IPS-20b (cell line): ENCODE measurements around the gene SIN3B.

Experiments
- H3K27ac ChIP-seq: one replicate; pipeline ENCODE4 v1.5.1; 2013; ENCODE audit warnings: low read length
- H3K27me3 ChIP-seq: 2 replicates; pipeline ENCODE4 v1.6.1; 2013; ENCODE audit warnings: mild to moderate bottlenecking, low read length, inconsistent platforms; ENCODE audit not compliant: insufficient read depth
- H3K36me3 ChIP-seq: 2 replicates; pipeline ENCODE4 v1.6.1; 2013; ENCODE audit warnings: low read depth, mild to moderate bottlenecking, inconsistent platforms, low read length, moderate library complexity; ENCODE audit not compliant: insufficient read depth
- H3K4me1 ChIP-seq: 2 replicates; pipeline ENCODE4 v1.6.1; 2013; ENCODE audit warnings: mild to moderate bottlenecking, control low read depth, inconsistent platforms, low read length, moderate library complexity; ENCODE audit not compliant: insufficient read depth
- H3K4me3 ChIP-seq: 2 replicates; pipeline ENCODE4 v1.5.1; 2013; ENCODE audit warnings: mild to moderate bottlenecking, low read length, inconsistent platforms
- H3K9ac ChIP-seq: 2 replicates; pipeline ENCODE4 v1.6.1; 2013; ENCODE audit warnings: low read depth, mild to moderate bottlenecking, inconsistent platforms, low read length, moderate library complexity
- H3K9me3 ChIP-seq: 2 replicates; pipeline ENCODE4 v1.6.1; 2013; ENCODE audit warnings: mild to moderate bottlenecking, low read depth, low read length, inconsistent platforms; ENCODE audit not compliant: insufficient read depth

SIN3B gene

DNA sequence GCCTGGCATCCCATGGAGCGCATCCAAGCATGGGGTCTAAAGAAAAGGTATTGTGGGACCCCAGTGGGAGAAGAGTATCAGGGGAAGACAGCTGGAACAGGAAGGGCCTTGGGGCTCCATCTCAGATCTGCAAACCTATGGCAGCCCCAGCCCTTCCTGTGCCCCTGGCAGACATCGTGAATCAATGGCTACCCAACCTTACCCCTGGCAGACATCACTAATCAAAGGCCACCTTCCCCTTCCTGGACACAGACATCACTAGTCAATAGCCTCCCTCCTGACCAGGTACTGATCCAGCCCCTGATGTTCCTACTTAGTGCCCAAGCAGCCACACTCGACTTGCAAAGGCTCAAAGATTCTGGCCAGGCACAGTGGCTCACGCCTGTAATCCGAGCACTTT, 75.4 kb downstream of the SIN3B start:
- no peaks in the 10 kb centered on the region for H3K9me3 ChIP-seq
- no peak overlapping the region for H3K9ac ChIP-seq
- H3K4me1 ChIP-seq: no peaks in the 10 kb centered on the region
- H3K27ac ChIP-seq: no peak overlapping the region
- H3K36me3 ChIP-seq: no peaks in the 10 kb centered on the region
- no peaks in the 10 kb centered on the region for H3K27me3 ChIP-seq
- no peak overlapping the region for H3K4me3 ChIP-seq

DNA sequence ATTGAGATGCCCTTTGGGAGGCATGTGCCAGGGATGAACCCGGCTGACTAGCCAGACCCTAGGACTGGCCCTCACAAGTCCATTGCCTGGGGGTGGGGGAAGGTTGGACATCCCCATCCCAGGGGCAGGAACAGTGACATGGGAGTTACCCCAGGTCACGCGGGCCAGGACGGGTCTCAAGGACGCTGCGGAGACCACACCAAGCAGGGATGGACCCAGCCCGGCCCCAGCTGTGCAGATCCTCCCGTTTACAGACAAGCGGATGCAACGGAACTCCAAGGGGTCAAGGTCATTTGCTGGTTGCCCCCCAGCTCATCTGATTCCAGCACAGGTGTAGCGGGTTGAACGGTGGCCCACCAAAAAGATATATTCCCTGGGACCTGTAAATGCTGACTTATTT, 79.6 kb downstream of the SIN3B start:
- no peak overlapping the region for H3K27ac ChIP-seq
- H3K27me3 ChIP-seq: no peaks in the 10 kb centered on the region
- 0 out of 2 replicates have a peak, but pooled peaks cover 5% of the 10 kb centered on the region for H3K36me3 ChIP-seq
- H3K4me3 ChIP-seq: no peak overlapping the region
- no peak overlapping the region for H3K9ac ChIP-seq
- H3K4me1 ChIP-seq: no peaks in the 10 kb centered on the region
- peaks cover 17% of the 10 kb centered on the region for H3K9me3 ChIP-seq

DNA sequence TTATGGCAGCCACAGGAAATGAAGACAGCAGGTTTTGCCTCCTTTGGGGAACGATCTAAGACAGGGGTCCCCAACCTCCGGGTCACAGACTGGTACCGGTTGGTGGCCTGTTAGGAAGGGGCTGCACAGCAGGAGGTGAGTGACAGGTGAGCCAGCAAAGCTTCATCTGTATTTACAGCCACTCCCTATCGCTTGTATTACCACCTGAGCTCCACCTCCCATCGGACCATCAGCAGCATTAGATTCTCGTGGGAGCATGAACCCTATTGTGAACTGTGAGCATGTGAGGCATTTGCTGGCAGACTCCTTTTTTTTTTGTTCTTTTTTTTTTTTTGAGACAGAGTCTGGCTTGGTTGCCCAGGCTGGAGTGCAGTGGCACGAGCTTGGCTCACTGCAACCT, 81.8 kb downstream of the SIN3B start:
- Histone ChIP-seq H3K27ac (no peak overlapping the region), H3K9ac (no peak overlapping the region), H3K9me3 (peaks cover 17% of the 10 kb centered on the region), H3K36me3 (0 out of 2 replicates have a peak, but pooled peaks cover 5% of the 10 kb centered on the region), H3K4me3 (no peak overlapping the region), H3K4me1 (no peaks in the 10 kb centered on the region), H3K27me3 (no peaks in the 10 kb centered on the region)

DNA sequence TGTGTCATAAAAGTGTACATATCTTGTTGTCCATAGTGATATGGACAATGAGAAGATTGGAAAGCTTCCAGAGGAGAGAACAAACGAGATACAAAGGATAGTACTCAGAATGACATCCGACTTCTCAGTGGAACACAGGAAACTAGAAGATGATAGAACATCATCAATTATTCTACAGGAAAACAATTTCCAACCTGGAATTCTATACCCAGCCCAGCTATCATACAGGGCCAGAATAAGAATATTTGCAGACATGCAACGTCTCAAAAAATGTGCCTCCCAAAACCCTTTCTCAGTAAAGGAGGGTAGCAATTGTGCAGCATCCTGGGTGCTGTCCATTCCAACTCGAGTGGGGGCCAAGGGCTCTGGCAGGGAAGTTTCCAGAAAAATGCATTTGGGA, 83.6 kb downstream of the SIN3B start:
- no peak overlapping the region for H3K27ac ChIP-seq
- H3K36me3 ChIP-seq: 0 out of 2 replicates have a peak, but pooled peaks cover 5% of the 10 kb centered on the region
- no peak overlapping the region for H3K4me3 ChIP-seq
- H3K9me3 ChIP-seq: peaks cover 17% of the 10 kb centered on the region
- H3K9ac ChIP-seq: no peak overlapping the region
- H3K4me1 ChIP-seq: no peaks in the 10 kb centered on the region
- no peaks in the 10 kb centered on the region for H3K27me3 ChIP-seq

GRCh38 chr19:16914421-16914820, 85.2 kb downstream of the SIN3B start:
- Histone ChIP-seq H3K36me3 (0 out of 2 replicates have a peak, but pooled peaks cover 5% of the 10 kb centered on the region), H3K27me3 (no peaks in the 10 kb centered on the region), H3K9me3 (peaks cover 17% of the 10 kb centered on the region), H3K4me1 (no peaks in the 10 kb centered on the region), H3K9ac (no peak overlapping the region), H3K4me3 (no peak overlapping the region), H3K27ac (no peak overlapping the region)

- H3K27me3 ChIP-seq: no peaks in the 10 kb centered on the region
- no peak overlapping the region for H3K4me3 ChIP-seq
- H3K4me1 ChIP-seq: no peaks in the 10 kb centered on the region
- H3K36me3 ChIP-seq: 0 out of 2 replicates have a peak, but pooled peaks cover 5% of the 10 kb centered on the region
- H3K27ac ChIP-seq: no peak overlapping the region
- peaks cover 17% of the 10 kb centered on the region for H3K9me3 ChIP-seq
- H3K9ac ChIP-seq: no peak overlapping the region
Observed at GRCh38 chr19:16915135-16915534, 85.9 kb downstream of the SIN3B start.

DNA sequence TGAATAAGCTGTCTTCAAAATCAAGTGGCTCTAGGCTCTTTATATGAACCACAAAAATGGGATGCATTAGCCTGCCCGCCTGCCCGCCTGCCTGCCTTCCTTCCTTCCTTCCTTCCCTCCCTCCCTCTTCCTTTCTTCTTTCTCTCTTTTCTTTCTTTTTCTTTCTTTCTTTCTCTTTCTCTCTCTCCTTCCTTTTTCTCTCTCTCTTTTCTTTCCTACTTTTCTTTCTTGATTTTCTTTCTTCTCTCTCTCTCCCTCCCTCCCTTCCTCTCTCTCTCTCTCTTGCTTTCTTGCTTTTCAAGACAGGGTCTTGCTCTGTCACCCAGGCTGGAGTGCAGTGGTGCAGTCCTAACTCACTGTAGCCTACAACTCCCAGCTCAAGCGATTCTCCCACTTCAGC, 86.5 kb downstream of the SIN3B start:
- Histone ChIP-seq H3K4me1 (no peaks in the 10 kb centered on the region), H3K27ac (no peak overlapping the region), H3K36me3 (0 out of 2 replicates have a peak, but pooled peaks cover 5% of the 10 kb centered on the region), H3K9ac (no peak overlapping the region), H3K9me3 (peaks cover 17% of the 10 kb centered on the region), H3K27me3 (no peaks in the 10 kb centered on the region), H3K4me3 (no peak overlapping the region)

- Histone ChIP-seq H3K4me3 (no peak overlapping the region), H3K4me1 (no peaks in the 10 kb centered on the region), H3K9ac (no peak overlapping the region), H3K27ac (no peak overlapping the region), H3K36me3 (0 out of 2 replicates have a peak, but pooled peaks cover 5% of the 10 kb centered on the region), H3K9me3 (peaks cover 14% of the 10 kb centered on the region), H3K27me3 (no peaks in the 10 kb centered on the region)
Observed at GRCh38 chr19:16917401-16917800, 88.2 kb downstream of the SIN3B start.

DNA sequence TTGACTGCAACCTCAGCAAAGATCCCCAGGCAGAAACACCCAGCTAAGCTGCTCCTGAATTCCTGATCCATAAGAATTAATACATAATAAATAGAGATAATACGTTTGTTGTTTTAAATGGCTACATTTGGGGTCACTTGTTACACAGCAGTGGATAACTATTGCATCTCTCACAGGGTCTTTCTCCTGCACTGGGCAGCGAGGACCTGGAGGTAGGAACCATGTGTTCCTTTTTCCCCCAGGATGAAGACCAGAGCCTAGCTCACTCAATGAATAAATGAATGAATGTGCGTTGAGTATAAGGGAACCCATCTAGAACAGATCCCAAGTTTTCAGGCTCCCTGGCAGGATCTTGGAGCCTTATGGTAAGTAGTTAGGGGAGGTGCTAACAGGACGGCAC, 90.3 kb downstream of the SIN3B start:
- H3K4me1 ChIP-seq: no peaks in the 10 kb centered on the region
- H3K4me3 ChIP-seq: no peak overlapping the region
- no peak overlapping the region for H3K27ac ChIP-seq
- no peak overlapping the region for H3K9ac ChIP-seq
- no peaks in the 10 kb centered on the region for H3K36me3 ChIP-seq
- H3K9me3 ChIP-seq: no peaks in the 10 kb centered on the region; the same call in 1 of the 2 replicates
- no peaks in the 10 kb centered on the region for H3K27me3 ChIP-seq

- H3K27ac ChIP-seq: no peak overlapping the region
- H3K9ac ChIP-seq: no peak overlapping the region
- no peaks in the 10 kb centered on the region for H3K36me3 ChIP-seq
- no peaks in the 10 kb centered on the region for H3K4me1 ChIP-seq
- H3K9me3 ChIP-seq: no peaks in the 10 kb centered on the region; the same call in 1 of the 2 replicates
- H3K4me3 ChIP-seq: no peak overlapping the region
- H3K27me3 ChIP-seq: no peaks in the 10 kb centered on the region
Observed at GRCh38 chr19:16920816-16921529, 91.8 kb downstream of the SIN3B start.

DNA sequence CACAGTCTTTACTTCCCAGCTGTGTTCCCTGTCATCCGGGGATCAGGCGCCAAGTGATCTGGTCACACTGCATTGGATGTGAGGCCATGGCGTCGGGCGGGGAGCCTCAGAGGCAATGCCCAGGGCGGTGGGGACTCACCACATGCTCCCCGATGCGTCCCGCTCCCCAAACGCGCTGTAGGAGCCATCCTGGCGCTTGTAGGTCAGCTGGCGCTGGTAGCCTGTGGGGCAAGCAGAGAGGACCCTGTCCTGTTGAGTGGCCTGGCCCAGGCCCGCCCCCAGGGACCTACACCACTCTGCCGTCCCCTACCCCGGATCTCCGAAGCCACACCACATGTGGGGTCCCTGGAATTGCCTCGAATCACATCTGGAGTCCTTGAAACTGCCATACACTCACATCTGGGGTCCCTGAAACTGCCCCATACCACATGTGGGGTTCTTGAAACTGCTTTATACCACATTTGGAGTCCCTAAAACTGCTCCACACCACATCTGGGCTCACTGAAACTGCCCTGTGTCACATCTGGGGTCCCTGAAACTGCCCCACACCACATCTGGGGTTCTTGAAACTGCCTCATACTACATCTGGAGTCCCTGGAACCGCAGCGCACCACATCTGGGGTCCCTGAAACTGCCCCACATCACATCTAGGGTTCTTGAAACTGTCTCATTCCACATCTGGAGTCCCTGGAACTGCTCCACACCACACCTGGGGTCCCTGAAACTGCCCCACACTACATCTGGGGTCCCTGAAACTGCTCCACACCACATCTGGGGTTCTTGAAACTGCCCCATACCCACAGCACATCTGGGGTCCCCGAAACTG, 92.8 kb downstream of the SIN3B start:
- no peak overlapping the region for H3K4me3 ChIP-seq

DNA sequence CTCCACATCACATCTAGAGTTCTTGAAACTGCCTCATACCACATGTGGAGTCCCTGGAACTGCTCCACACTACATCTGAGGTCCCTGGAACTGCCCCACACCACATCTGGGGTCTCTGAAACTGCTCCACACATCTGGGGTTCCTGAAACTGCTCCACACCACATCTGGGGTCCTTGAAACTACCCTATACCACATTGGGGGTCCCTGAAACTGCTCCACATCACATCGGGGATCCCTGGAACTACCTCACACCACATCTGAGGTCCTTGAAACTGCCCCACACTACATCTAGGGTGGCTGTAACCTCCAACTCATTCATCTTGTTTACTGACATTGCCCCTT, 93.4 kb downstream of the SIN3B start:
- Histone ChIP-seq H3K27ac (no peak overlapping the region), H3K4me1 (no peaks in the 10 kb centered on the region), H3K9ac (no peak overlapping the region), H3K36me3 (no peaks in the 10 kb centered on the region), H3K27me3 (no peaks in the 10 kb centered on the region), H3K4me3 (no peak overlapping the region), H3K9me3 (no peaks in the 10 kb centered on the region; the same call in 1 of the 2 replicates)

More for the DNA sequence above, 92.8 kb downstream of the SIN3B start:
- Histone ChIP-seq H3K4me1 (no peaks in the 10 kb centered on the region), H3K36me3 (no peaks in the 10 kb centered on the region), H3K9me3 (no peaks in the 10 kb centered on the region; the same call in 1 of the 2 replicates), H3K27ac (no peak overlapping the region), H3K27me3 (no peaks in the 10 kb centered on the region), H3K9ac (no peak overlapping the region)
